ENCODE results near the gene HSD17B3.
"Not testable (repeated sequence)": the region's sequence is repeated elsewhere in the genome, so short reads cannot be mapped to it uniquely, and the experiment has no call there.

Gene HSD17B3

GRCh38 chr9:96305171-96305570 is 3.2 kb upstream of the HSD17B3 start:
- no peak for DNase-seq

GRCh38 chr9:96304230-96304629 is 2.3 kb upstream of the HSD17B3 start:
- DNase-seq, result no peak

- no peak for DNase-seq
These were observed 2.2 kb downstream of the HSD17B3 start for GRCh38 chr9:96299823-96300222.

GRCh38 chr9:96294159-96294545 is 7.8 kb downstream of the HSD17B3 start:
- DNase-seq, result no peak

GRCh38 chr9:96293498-96294158 is 8.3 kb downstream of the HSD17B3 start:
- no peak for DNase-seq

GRCh38 chr9:96289392-96289791 is 12.6 kb downstream of the HSD17B3 start:
- DNase-seq, result no peak

GRCh38 chr9:96281641-96282040 is 20.3 kb downstream of the HSD17B3 start:
- DNase-seq, result no peak

- DNase-seq, result no peak
These were observed 22.0 kb downstream of the HSD17B3 start for GRCh38 chr9:96279932-96280331.

- DNase-seq, result no peak
These were observed 27.0 kb downstream of the HSD17B3 start for GRCh38 chr9:96274939-96275338.

- no peak for DNase-seq
These were observed 31.7 kb downstream of the HSD17B3 start for GRCh38 chr9:96270236-96270744.

GRCh38 chr9:96258967-96259366 is 43.0 kb downstream of the HSD17B3 start:
- no peak for DNase-seq

GRCh38 chr9:96256800-96257199 is 45.2 kb downstream of the HSD17B3 start:
- DNase-seq, result no peak

- DNase-seq, result no peak
These were observed 46.3 kb downstream of the HSD17B3 start for GRCh38 chr9:96255698-96256097.

GRCh38 chr9:96253059-96253696 is 48.8 kb downstream of the HSD17B3 start:
- DNase-seq, result no peak

- DNase-seq, result no peak
These were observed 50.5 kb downstream of the HSD17B3 start for GRCh38 chr9:96251451-96251850.

- DNase-seq, result no peak
These were observed 52.2 kb downstream of the HSD17B3 start for GRCh38 chr9:96249746-96250145.

- no peak for DNase-seq
These were observed 55.7 kb downstream of the HSD17B3 start for GRCh38 chr9:96246267-96246671.

- no peak for DNase-seq
These were observed 56.6 kb downstream of the HSD17B3 start for GRCh38 chr9:96245399-96245798.

GRCh38 chr9:96243778-96244177 is 58.2 kb downstream of the HSD17B3 start:
- no peak for DNase-seq

- no peak for DNase-seq
These were observed 59.2 kb downstream of the HSD17B3 start for GRCh38 chr9:96242811-96243210.

GRCh38 chr9:96241391-96241809 is 60.6 kb downstream of the HSD17B3 start:
- no peak for DNase-seq

GRCh38 chr9:96236854-96237550 is 65.0 kb downstream of the HSD17B3 start:
- DNase-seq, result no peak

GRCh38 chr9:96236337-96236736 is 65.6 kb downstream of the HSD17B3 start:
- DNase-seq, result not testable (repeated sequence)
